HEK293T (cell line): ENCODE data around the gene ANKRD9.

Source experiments
- CTCF ChIA-PET: fragments of 350-600 bp; formaldehyde crosslinking; extraction: SDS; loops from one replicate; lab custom pipeline; 2021; ENCODE audit warnings: antibody characterized with exemption, inconsistent platforms; lab: Yijun Ruan, JAX
- POLR2A ChIA-PET: fragments of 350-600 bp; formaldehyde crosslinking; extraction: SDS; loops from one replicate; lab custom pipeline; 2020; ENCODE audit warnings: antibody characterized with exemption, inconsistent platforms; lab: Yijun Ruan, JAX
- DNase-seq: peaks from one replicate; pipeline ENCODE4 v3.0.0; 2012; ENCODE audit warnings: mixed read lengths; ENCODE audit errors: extremely low spot score
- ARNT ChIP-seq: fragments of 450-650 bp; IDR thresholded peaks from 2 replicates; pipeline ENCODE4 v1.6.1; 2017; ENCODE audit warnings: mild to moderate bottlenecking
- BHLHE40 ChIP-seq: fragments of 450-650 bp; IDR thresholded peaks from 2 replicates; pipeline ENCODE4 v1.6.1; 2016; ENCODE audit warnings: mild to moderate bottlenecking, moderate library complexity, borderline replicate concordance
- CTBP1 ChIP-seq: fragments of 450-650 bp; IDR thresholded peaks from 2 replicates; pipeline ENCODE4 v1.6.1; 2016; ENCODE audit warnings: borderline replicate concordance
- ELF4 ChIP-seq: fragments of 450-650 bp; IDR thresholded peaks from 2 replicates; pipeline ENCODE4 v1.6.1; 2017; ENCODE audit warnings: antibody characterized with exemption
- FOXA1 ChIP-seq: fragments of 450-650 bp; IDR thresholded peaks from 2 replicates; pipeline ENCODE4 v1.6.1; 2016; ENCODE audit warnings: mild to moderate bottlenecking
- FOXK2 ChIP-seq: fragments of 450-650 bp; IDR thresholded peaks from 2 replicates; pipeline ENCODE4 v1.6.1; 2016; ENCODE audit warnings: mild to moderate bottlenecking
- FOXM1 ChIP-seq: fragments of 450-650 bp; IDR thresholded peaks from 2 replicates; pipeline ENCODE4 v1.6.1; 2017; ENCODE audit warnings: mild to moderate bottlenecking, borderline replicate concordance
- HDGF ChIP-seq: fragments of 450-650 bp; IDR thresholded peaks from 2 replicates; pipeline ENCODE4 v1.6.1; 2017; ENCODE audit warnings: antibody characterized with exemption, borderline replicate concordance
- L3MBTL2 ChIP-seq: fragments of 450-650 bp; conservative IDR thresholded peaks from 2 replicates; pipeline ENCODE4 v1.6.1; 2016; ENCODE audit warnings: mild to moderate bottlenecking
- LEF1 ChIP-seq: fragments of 450-650 bp; IDR thresholded peaks from 2 replicates; pipeline ENCODE4 v1.6.1; 2017; ENCODE audit warnings: mild to moderate bottlenecking, borderline replicate concordance
- NFRKB ChIP-seq: fragments of 450-650 bp; IDR thresholded peaks from 2 replicates; pipeline ENCODE4 v1.6.1; 2016; ENCODE audit warnings: mild to moderate bottlenecking, moderate library complexity
- SP1 ChIP-seq: fragments of 450-650 bp; IDR thresholded peaks from 2 replicates; pipeline ENCODE4 v1.6.1; 2017
- SUZ12 ChIP-seq: fragments of 450-650 bp; IDR thresholded peaks from 2 replicates; pipeline ENCODE4 v1.6.1; 2016; ENCODE audit warnings: mild to moderate bottlenecking
- TARDBP ChIP-seq: fragments of 450-650 bp; IDR thresholded peaks from 2 replicates; pipeline ENCODE4 v1.6.1; 2016
- ZNF384 ChIP-seq: fragments of 450-650 bp; IDR thresholded peaks from 2 replicates; pipeline ENCODE4 v1.6.1; 2016
- TF ChIP-seq, protein P1 (sequence below): fragments of 450-650 bp; IDR thresholded peaks from 2 replicates; pipeline ENCODE4 v1.6.1; 2016

Gene ANKRD9

DNA sequence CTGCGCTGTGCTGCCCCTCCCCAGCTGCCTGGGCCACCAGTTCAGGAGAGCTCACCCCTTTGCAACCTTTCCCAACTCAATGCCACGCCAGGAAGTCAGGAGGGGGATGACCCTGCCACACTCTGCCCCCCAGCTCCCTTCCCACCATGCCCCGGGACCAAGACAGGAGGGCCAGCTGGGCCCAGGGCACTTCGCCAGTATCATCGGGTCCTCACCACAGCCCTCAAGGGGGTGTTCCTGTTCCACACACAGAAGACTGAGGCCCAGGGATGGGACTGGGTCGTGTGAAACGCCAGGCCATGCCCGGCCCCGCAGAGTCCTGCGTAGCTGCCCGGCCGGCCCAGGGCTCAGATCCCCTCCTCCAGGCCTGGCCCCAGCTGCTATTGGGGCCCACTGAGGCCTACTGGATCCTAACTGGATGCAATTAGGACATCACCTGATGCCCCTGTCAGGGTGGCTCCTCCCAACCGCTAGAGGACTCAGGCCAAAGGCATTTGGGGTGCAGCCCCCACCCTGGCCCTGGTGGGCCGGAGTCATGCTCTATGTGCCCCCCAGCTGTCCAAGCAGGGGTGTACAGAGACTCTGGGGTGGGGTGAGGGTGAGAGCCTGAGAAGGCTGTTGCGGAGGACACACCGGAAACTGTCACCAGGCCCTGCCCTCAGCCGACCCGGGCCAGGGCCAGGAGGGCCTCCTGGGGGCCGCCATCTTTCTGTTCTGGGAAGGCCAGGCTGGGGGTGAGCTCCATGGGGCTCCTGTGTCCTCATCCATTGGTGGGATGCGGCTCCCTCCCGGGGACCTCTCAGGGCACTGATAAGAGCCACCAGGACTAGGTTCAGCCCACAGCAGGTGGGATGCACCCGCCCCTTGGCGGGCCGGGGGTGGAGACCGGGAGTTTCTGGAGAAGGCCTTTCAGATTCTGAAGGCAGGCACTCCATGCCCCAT is 29.3 kb upstream of the ANKRD9 start:
- no peak for DNase-seq
- ChIA-PET CTCF (no interaction called here), POLR2A (interaction anchor here (1.0 kb wide), 1 partner anchor 14 kb away, joined by 5 read pairs; no protein-coding TSS in a partner anchor)
- TF ChIP-seq SP1 (no peak), FOXM1 (no peak), LEF1 (no peak), FOXK2 (no peak), TARDBP (no peak)
- TF ChIP-seq, protein P1, sequence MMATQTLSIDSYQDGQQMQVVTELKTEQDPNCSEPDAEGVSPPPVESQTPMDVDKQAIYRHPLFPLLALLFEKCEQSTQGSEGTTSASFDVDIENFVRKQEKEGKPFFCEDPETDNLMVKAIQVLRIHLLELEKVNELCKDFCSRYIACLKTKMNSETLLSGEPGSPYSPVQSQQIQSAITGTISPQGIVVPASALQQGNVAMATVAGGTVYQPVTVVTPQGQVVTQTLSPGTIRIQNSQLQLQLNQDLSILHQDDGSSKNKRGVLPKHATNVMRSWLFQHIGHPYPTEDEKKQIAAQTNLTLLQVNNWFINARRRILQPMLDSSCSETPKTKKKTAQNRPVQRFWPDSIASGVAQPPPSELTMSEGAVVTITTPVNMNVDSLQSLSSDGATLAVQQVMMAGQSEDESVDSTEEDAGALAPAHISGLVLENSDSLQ = no peak

DNA sequence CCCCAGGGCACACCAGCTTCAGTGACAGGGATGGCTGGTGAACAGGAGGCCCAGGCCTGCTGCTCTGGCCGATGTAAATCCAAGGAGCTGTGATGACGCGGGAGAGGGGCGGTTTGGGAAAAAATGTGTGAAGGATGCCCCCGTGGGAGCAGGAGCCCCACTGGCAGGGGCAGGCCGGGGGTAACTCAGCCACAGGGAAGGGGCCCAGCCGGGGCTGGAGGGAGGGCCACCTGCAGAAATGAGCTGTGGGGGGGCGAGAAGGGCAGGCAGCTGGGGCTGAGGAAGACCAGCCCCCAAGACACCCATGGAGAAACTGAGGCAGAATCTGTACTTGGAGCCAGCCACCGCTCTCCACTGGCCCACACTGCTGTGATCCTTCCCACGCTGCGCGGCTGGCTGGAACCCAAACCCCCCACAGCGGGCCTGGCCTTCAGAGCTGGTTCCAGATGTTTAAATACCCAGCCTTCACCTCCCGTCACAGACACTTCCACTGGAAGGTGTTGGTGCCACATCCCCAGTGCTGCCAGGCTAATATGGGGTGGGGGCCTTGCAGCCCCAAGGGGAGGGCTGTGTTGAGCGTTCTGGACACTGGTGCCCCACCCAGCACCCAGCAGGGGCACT is 28.5 kb upstream of the ANKRD9 start:
- ChIA-PET CTCF (no interaction called here), POLR2A (interaction anchor here (1.0 kb wide), 1 partner anchor 13 kb away, joined by 5 read pairs; no protein-coding TSS in a partner anchor)
- DNase-seq = no peak
- TF ChIP-seq L3MBTL2 = no peak
- TF ChIP-seq, protein P1 = no peak
- TF ChIP-seq HDGF = no peak
- TF ChIP-seq FOXK2 = no peak
- no peak for TF ChIP-seq LEF1
- TF ChIP-seq BHLHE40 = no peak
- TF ChIP-seq ARNT = no peak
- TF ChIP-seq ZNF384 = no peak
- no peak for TF ChIP-seq FOXA1
- TF ChIP-seq SP1 = no peak
- no peak for TF ChIP-seq SUZ12

DNA sequence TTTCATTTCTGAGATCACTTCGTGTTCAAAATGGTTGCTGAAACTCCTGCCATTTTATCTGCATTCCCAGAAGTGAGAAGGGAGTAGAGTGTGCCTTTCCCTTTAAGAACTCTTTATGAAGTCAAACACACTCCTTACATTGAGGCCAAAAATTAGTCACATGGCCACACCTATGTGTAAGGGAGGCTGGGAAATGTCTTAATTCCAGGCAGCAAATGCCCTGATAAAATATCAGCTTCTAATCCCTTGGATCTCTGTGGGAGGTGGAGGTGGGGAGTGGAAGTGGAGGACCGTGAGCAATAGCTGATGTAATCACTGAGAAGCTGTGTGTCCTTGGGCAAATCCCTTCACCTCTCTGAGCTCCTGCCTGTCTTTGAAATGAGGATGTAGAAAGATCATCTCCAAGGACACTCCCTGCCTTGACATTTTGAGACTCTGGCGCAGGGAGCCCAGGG is 22.7 kb upstream of the ANKRD9 start:
- ChIA-PET POLR2A (no interaction called here), CTCF (interaction anchor here (0.7 kb wide), 1 partner anchor 9 kb away, joined by 3 read pairs; no protein-coding TSS in a partner anchor)
- TF ChIP-seq SP1 (no peak), TARDBP (no peak), FOXA1 (no peak), FOXM1 (no peak), ELF4 (no peak), ARNT (no peak), ZNF384 (no peak), NFRKB (no peak), L3MBTL2 (no peak), SUZ12 (no peak), FOXK2 (no peak), BHLHE40 (no peak)
- TF ChIP-seq, protein P1 = no peak
- DNase-seq = no peak

DNA sequence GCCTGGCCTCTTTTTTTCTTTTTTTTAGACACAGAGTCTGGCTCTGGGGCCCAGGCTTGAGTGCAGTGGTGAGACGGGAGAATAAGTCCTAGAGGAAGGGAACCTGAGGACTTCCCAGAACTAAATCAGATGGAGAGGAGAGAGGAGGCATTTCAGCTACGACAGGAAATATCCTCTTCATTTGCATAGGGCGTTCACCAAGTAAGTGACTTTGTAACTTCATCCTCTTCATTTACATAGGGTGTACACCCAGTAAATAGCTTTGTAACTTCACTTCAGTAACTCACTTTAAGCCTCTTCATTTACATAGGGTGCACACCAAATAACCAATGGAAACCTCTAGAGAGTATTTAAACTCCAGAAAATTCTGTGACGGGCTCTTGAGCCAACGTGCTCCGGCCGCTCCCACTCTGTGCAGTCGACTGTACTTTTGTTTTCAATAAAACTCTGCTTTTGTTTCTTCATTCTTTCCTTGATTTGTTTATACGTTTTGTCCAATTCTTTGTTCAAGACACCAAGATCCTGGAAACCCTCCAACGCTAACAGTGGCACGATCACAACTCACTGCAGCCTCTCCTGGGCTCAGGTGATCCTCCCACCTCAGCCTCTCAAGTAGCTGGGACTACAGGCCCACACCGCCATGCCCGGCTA is 21.4 kb upstream of the ANKRD9 start:
- CTCF ChIA-PET = no interaction called here
- TF ChIP-seq NFRKB = no peak
- POLR2A ChIA-PET = no interaction called here
- no peak for DNase-seq

DNA sequence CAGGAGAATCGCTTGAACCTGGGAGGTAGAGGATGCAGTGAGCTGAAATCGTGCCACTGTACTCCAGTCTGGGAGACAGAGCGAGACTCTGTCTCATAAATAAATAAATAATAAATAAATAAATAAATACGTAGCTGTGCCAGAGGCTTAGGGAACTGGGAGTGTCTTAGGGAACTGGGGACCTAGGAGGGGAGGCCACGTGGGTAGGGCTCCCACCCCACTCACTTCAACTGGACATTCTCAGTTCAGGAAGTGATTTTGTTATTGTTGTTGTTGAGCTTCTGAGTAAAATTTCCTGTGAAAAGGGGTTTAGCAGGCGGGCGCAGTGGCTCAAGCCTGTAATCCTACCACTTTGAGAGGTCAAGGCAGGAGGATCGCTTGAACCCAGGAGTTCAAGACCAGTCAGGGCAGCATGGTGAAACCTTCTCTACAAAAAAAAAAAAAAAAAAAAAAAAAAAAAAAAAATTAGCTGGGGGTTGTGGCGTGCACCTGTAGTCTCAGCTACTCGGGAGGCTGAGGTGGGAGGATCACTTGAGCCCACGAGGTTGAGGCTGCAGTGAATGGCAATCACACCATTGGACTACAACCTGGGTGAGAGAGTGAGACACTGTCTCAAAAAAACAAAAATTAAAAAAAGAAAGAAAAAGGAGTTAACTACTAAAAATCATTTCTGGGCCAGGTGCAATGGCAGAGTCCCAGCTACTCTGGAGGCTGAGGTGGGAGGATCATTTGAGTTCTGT is 19.0 kb upstream of the ANKRD9 start:
- TF ChIP-seq ELF4 = no peak
- no peak for TF ChIP-seq CTBP1
- no peak for TF ChIP-seq ZNF384
- TF ChIP-seq FOXA1 = no peak
- no peak for TF ChIP-seq LEF1
- TF ChIP-seq NFRKB = no peak
- TF ChIP-seq L3MBTL2 = no peak
- TF ChIP-seq ARNT = no peak
- TF ChIP-seq SP1 = no peak
- TF ChIP-seq, protein P1 = no peak
- no peak for TF ChIP-seq TARDBP
- no peak for TF ChIP-seq HDGF
- TF ChIP-seq BHLHE40 = no peak
- no peak for TF ChIP-seq FOXM1
- TF ChIP-seq FOXK2 = no peak
- no peak for TF ChIP-seq SUZ12
- POLR2A ChIA-PET = no interaction called here
- no peak for DNase-seq
- CTCF ChIA-PET = interaction anchor here (0.7 kb wide), 1 partner anchor 57 kb away, joined by 3 read pairs; no protein-coding TSS in a partner anchor
